ENCODE measurements around the gene CWC27.
A peak's percentile ranks its signal among the peaks of the same experiment; 100 is the strongest.

CWC27 gene

GRCh38 chr5:65017636-65018035 lies 248.9 kb downstream of the CWC27 start:
- Mint-ChIP-seq H3K9me3 (no peaks in the 10 kb centered on the region), H3K4me1 (peaks cover 8% of the 10 kb centered on the region), H3K27ac (no peak overlapping the region), H3K27me3 (no peaks in the 10 kb centered on the region), H3K36me3 (peaks cover 1% of the 10 kb centered on the region), H3K4me3 (no peak overlapping the region)
- no peak for ATAC-seq (ENCODE audit: low read depth)
- no peak for DNase-seq (ENCODE audit: low spot score in 2 of 2)

- Mint-ChIP-seq H3K9me3 (no peaks in the 10 kb centered on the region), H3K27me3 (no peaks in the 10 kb centered on the region), H3K4me3 (no peak overlapping the region), H3K4me1 (peaks cover 8% of the 10 kb centered on the region), H3K27ac (no peak overlapping the region), H3K36me3 (peaks cover 1% of the 10 kb centered on the region)
- DNase-seq (ENCODE audit: low spot score in 2 of 2), result no peak
- no peak for ATAC-seq (ENCODE audit: low read depth)
These were observed 250.0 kb downstream of the CWC27 start for GRCh38 chr5:65018763-65019162.

GRCh38 chr5:65020492-65020891 lies 251.8 kb downstream of the CWC27 start:
- Mint-ChIP-seq H3K4me3 (no peak overlapping the region), H3K4me1 (peaks cover 8% of the 10 kb centered on the region), H3K27me3 (no peaks in the 10 kb centered on the region), H3K36me3 (peaks cover 1% of the 10 kb centered on the region), H3K27ac (no peak overlapping the region), H3K9me3 (no peaks in the 10 kb centered on the region)
- DNase-seq (ENCODE audit: low spot score in 2 of 2) (no peak), ATAC-seq (ENCODE audit: low read depth) (no peak)

- Mint-ChIP-seq H3K27ac (peak overlapping the region; percentile 57), H3K9me3 (no peaks in the 10 kb centered on the region), H3K36me3 (peaks cover under 1% of the 10 kb centered on the region), H3K4me3 (no peak overlapping the region), H3K27me3 (no peaks in the 10 kb centered on the region), H3K4me1 (peaks cover 13% of the 10 kb centered on the region)
- DNase-seq (ENCODE audit: low spot score in 2 of 2) (no peak), ATAC-seq (ENCODE audit: low read depth) (peak; percentile 77)
These were observed 252.9 kb downstream of the CWC27 start for GRCh38 chr5:65021527-65022226.

- no peaks in the 10 kb centered on the region for H3K27me3 Mint-ChIP-seq
- no peak for ATAC-seq (ENCODE audit: low read depth)
- H3K36me3 Mint-ChIP-seq, result no peaks in the 10 kb centered on the region
- H3K9me3 Mint-ChIP-seq, result no peaks in the 10 kb centered on the region
- no peak for DNase-seq (ENCODE audit: low spot score in 2 of 2)
- peaks cover 17% of the 10 kb centered on the region for H3K4me1 Mint-ChIP-seq
- H3K27ac Mint-ChIP-seq, result no peak overlapping the region
- no peak overlapping the region for H3K4me3 Mint-ChIP-seq
These were observed 254.2 kb downstream of the CWC27 start for GRCh38 chr5:65022932-65023331.

GRCh38 chr5:65024681-65025080 lies 256.0 kb downstream of the CWC27 start:
- Mint-ChIP-seq H3K4me1 (peaks cover 17% of the 10 kb centered on the region), H3K27ac (no peak overlapping the region), H3K4me3 (no peak overlapping the region), H3K9me3 (no peaks in the 10 kb centered on the region), H3K36me3 (no peaks in the 10 kb centered on the region), H3K27me3 (no peaks in the 10 kb centered on the region)
- DNase-seq (ENCODE audit: low spot score in 2 of 2) (no peak), ATAC-seq (ENCODE audit: low read depth) (no peak)

GRCh38 chr5:65026816-65027548 lies 258.3 kb downstream of the CWC27 start:
- H3K27ac Mint-ChIP-seq, result peak overlapping the region; percentile 2
- no peaks in the 10 kb centered on the region for H3K27me3 Mint-ChIP-seq
- H3K9me3 Mint-ChIP-seq, result no peaks in the 10 kb centered on the region
- peaks cover 10% of the 10 kb centered on the region for H3K4me1 Mint-ChIP-seq
- H3K36me3 Mint-ChIP-seq, result no peaks in the 10 kb centered on the region
- ATAC-seq (ENCODE audit: low read depth) (no peak), DNase-seq (ENCODE audit: low spot score in 2 of 2) (no peak)
- H3K4me3 Mint-ChIP-seq, result no peak overlapping the region

- no peaks in the 10 kb centered on the region for H3K27me3 Mint-ChIP-seq
- no peaks in the 10 kb centered on the region for H3K9me3 Mint-ChIP-seq
- no peak overlapping the region for H3K4me3 Mint-ChIP-seq
- H3K36me3 Mint-ChIP-seq, result no peaks in the 10 kb centered on the region
- H3K4me1 Mint-ChIP-seq, result peaks cover 9% of the 10 kb centered on the region
- DNase-seq (ENCODE audit: low spot score in 2 of 2) (no peak), ATAC-seq (ENCODE audit: low read depth) (no peak)
- no peak overlapping the region for H3K27ac Mint-ChIP-seq
These were observed 260.4 kb downstream of the CWC27 start for GRCh38 chr5:65029178-65029577.

- H3K27me3 Mint-ChIP-seq, result no peaks in the 10 kb centered on the region
- DNase-seq (ENCODE audit: low spot score in 2 of 2), result no peak
- ATAC-seq (ENCODE audit: low read depth), result no peak
- H3K4me3 Mint-ChIP-seq, result no peak overlapping the region
- H3K4me1 Mint-ChIP-seq, result peaks cover 13% of the 10 kb centered on the region
- H3K27ac Mint-ChIP-seq, result no peak overlapping the region
- H3K9me3 Mint-ChIP-seq, result no peaks in the 10 kb centered on the region
- no peaks in the 10 kb centered on the region for H3K36me3 Mint-ChIP-seq
These were observed 261.3 kb downstream of the CWC27 start for GRCh38 chr5:65030056-65030455.

- Mint-ChIP-seq H3K27me3 (no peaks in the 10 kb centered on the region), H3K36me3 (no peaks in the 10 kb centered on the region), H3K4me3 (no peak overlapping the region), H3K9me3 (no peaks in the 10 kb centered on the region), H3K4me1 (peaks cover 10% of the 10 kb centered on the region), H3K27ac (no peak overlapping the region)
- ATAC-seq (ENCODE audit: low read depth) (no peak), DNase-seq (ENCODE audit: low spot score in 2 of 2) (no peak)
These were observed 263.5 kb downstream of the CWC27 start for GRCh38 chr5:65032250-65032649.

GRCh38 chr5:65034029-65034812 lies 265.5 kb downstream of the CWC27 start:
- H3K4me1 Mint-ChIP-seq, result peaks cover 17% of the 10 kb centered on the region
- ATAC-seq (ENCODE audit: low read depth) (no peak), DNase-seq (ENCODE audit: low spot score in 2 of 2) (no peak)
- peak overlapping the region; percentile 86 for H3K4me3 Mint-ChIP-seq
- no peaks in the 10 kb centered on the region for H3K36me3 Mint-ChIP-seq
- no peaks in the 10 kb centered on the region for H3K27me3 Mint-ChIP-seq
- peak overlapping the region; percentile 93 for H3K27ac Mint-ChIP-seq
- no peaks in the 10 kb centered on the region for H3K9me3 Mint-ChIP-seq

GRCh38 chr5:65034813-65035209 lies 266.1 kb downstream of the CWC27 start:
- no peak for DNase-seq (ENCODE audit: low spot score in 2 of 2)
- peak overlapping the region; percentile 86 for H3K4me3 Mint-ChIP-seq
- H3K27me3 Mint-ChIP-seq, result no peaks in the 10 kb centered on the region
- peak overlapping the region; percentile 93 for H3K27ac Mint-ChIP-seq
- no peaks in the 10 kb centered on the region for H3K36me3 Mint-ChIP-seq
- H3K4me1 Mint-ChIP-seq, result peaks cover 17% of the 10 kb centered on the region
- H3K9me3 Mint-ChIP-seq, result no peaks in the 10 kb centered on the region
- ATAC-seq (ENCODE audit: low read depth), result no peak

GRCh38 chr5:65035211-65036206 lies 266.8 kb downstream of the CWC27 start:
- H3K36me3 Mint-ChIP-seq, result no peaks in the 10 kb centered on the region
- ATAC-seq (ENCODE audit: low read depth) (peak; percentile 79), DNase-seq (ENCODE audit: low spot score in 2 of 2) (peak; percentile 58 to 69)
- peak overlapping the region; percentile 93 for H3K27ac Mint-ChIP-seq
- peaks cover 17% of the 10 kb centered on the region for H3K4me1 Mint-ChIP-seq
- H3K9me3 Mint-ChIP-seq, result no peaks in the 10 kb centered on the region
- H3K4me3 Mint-ChIP-seq, result peak overlapping the region; percentile 86
- no peaks in the 10 kb centered on the region for H3K27me3 Mint-ChIP-seq

Measured in memory B cell (primary cell).